ENCODE results near the gene DNAI1. TPM values are rescaled to one million over a fixed set of nuclear protein-coding genes. Genes with fewer than 3 reads are reported as not detected.

The DNAI1 gene
- polyA plus RNA-seq, 1 of the 3 experiments (the other 2 are of a cell fraction), result 0.46 TPM

DNA sequence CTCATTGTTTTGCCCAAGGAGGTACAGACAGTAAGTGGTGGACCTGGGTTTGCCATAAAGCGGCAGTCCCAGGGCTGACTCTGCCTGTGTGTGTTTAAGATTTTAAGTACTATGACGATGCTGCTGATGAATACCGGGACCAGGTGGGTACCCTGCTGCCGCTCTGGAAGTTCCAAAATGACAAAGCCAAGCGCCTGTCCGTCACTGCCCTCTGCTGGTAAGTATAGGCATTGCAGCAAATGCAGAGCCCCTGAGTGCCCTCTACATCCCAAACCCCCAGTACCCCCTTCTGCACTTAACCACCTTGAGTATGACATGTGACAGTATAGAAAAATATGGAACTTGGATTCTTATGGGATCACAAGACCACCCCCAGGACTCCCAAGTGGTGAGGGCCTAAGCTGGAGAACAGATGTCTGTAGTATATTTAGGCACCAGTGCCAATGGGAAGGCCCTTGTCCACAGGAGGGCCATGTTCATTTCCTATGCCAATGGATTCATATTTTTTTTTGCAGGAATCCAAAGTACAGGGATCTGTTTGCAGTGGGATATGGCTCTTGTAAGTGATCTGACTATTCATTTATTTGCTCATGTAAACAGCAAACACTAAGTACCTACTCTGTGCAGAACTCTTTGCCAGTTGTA lies 42.1 kb downstream of the DNAI1 start:
- H3K9me2 ChIP-seq, result no peaks in the 10 kb centered on the region
- H3K27me3 ChIP-seq (ENCODE audit: insufficient read depth), result no peaks in the 10 kb centered on the region
- TF ChIP-seq, protein P1, sequence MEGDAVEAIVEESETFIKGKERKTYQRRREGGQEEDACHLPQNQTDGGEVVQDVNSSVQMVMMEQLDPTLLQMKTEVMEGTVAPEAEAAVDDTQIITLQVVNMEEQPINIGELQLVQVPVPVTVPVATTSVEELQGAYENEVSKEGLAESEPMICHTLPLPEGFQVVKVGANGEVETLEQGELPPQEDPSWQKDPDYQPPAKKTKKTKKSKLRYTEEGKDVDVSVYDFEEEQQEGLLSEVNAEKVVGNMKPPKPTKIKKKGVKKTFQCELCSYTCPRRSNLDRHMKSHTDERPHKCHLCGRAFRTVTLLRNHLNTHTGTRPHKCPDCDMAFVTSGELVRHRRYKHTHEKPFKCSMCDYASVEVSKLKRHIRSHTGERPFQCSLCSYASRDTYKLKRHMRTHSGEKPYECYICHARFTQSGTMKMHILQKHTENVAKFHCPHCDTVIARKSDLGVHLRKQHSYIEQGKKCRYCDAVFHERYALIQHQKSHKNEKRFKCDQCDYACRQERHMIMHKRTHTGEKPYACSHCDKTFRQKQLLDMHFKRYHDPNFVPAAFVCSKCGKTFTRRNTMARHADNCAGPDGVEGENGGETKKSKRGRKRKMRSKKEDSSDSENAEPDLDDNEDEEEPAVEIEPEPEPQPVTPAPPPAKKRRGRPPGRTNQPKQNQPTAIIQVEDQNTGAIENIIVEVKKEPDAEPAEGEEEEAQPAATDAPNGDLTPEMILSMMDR (IDR thresholded peaks at IDR 0.05), result peak; percentile 97
- TF ChIP-seq FOXJ3 (CRISPR knock-in tag; IDR thresholded peaks at IDR 0.05) (no peak), TCF12 (IDR thresholded peaks at IDR 0.05) (no peak), RFX5 (IDR thresholded peaks at IDR 0.05; ENCODE audit: low read length) (no peak), GATA2 (CRISPR knock-in tag; IDR thresholded peaks at IDR 0.05) (no peak), RCOR1 (IDR thresholded peaks at IDR 0.05; ENCODE audit: low read length) (no peak), TAF1 (IDR thresholded peaks at IDR 0.05; ENCODE audit: borderline replicate concordance, low read depth, low read length) (no peak), YY1 (IDR thresholded peaks at IDR 0.05; ENCODE audit: low read depth) (no peak), RAD21 (IDR thresholded peaks at IDR 0.05; ENCODE audit: low read length) (peak; percentile 93), ELF1 (IDR thresholded peaks at IDR 0.05) (no peak), EP300 (IDR thresholded peaks at IDR 0.05; ENCODE audit: borderline replicate concordance in 1 of 2, low read depth in 1 of 2, low read length in 1 of 2) (no peak), RXRA (IDR thresholded peaks at IDR 0.05; ENCODE audit: borderline replicate concordance, low read depth) (no peak), SMC3 (IDR thresholded peaks at IDR 0.05; ENCODE audit: low read depth, low read length) (peak; percentile 98), GABPA (IDR thresholded peaks at IDR 0.05; ENCODE audit: low read depth) (no peak), NRF1 (IDR thresholded peaks at IDR 0.05; ENCODE audit: low read depth, low read length) (no peak)
- TF ChIP-seq, protein P2, sequence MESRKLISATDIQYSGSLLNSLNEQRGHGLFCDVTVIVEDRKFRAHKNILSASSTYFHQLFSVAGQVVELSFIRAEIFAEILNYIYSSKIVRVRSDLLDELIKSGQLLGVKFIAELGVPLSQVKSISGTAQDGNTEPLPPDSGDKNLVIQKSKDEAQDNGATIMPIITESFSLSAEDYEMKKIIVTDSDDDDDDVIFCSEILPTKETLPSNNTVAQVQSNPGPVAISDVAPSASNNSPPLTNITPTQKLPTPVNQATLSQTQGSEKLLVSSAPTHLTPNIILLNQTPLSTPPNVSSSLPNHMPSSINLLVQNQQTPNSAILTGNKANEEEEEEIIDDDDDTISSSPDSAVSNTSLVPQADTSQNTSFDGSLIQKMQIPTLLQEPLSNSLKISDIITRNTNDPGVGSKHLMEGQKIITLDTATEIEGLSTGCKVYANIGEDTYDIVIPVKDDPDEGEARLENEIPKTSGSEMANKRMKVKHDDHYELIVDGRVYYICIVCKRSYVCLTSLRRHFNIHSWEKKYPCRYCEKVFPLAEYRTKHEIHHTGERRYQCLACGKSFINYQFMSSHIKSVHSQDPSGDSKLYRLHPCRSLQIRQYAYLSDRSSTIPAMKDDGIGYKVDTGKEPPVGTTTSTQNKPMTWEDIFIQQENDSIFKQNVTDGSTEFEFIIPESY (IDR thresholded peaks at IDR 0.05; ENCODE audit: borderline replicate concordance, low read depth), result no peak
- DNase-seq, result peak; percentile 79
- no peaks in the 10 kb centered on the region for H3K9me3 ChIP-seq
- H3K4me1 ChIP-seq (ENCODE audit: control insufficient read depth in 1 of 2, insufficient read depth in 2 of 2, low read depth in 1 of 2, low read length in 1 of 2), result peaks cover 0 to 6% of the 10 kb centered on the region in 2 experiments; a peak in 1 of 4 replicates
- no peaks in the 10 kb centered on the region for H3K79me2 ChIP-seq (ENCODE audit: insufficient read depth)
- H3K4me3 ChIP-seq (ENCODE audit: low read depth in 2 of 2, low read length in 1 of 2), result no peak overlapping the region
- H2AFZ ChIP-seq (ENCODE audit: low read depth), result no peak overlapping the region
- no peaks in the 10 kb centered on the region for H4K20me1 ChIP-seq (ENCODE audit: insufficient read depth)
- no peak overlapping the region for H3K4me2 ChIP-seq
- no peaks in the 10 kb centered on the region for H3F3A ChIP-seq (replicated peaks; ENCODE audit: insufficient read depth)
- H3K36me3 ChIP-seq (replicated peaks in 1 of 2; ENCODE audit: control insufficient read depth in 1 of 2, insufficient read depth in 2 of 2, low read length in 1 of 2), result no peaks in the 10 kb centered on the region
- CTCF ChIA-PET, result interaction anchor here (0.6 to 9.5 kb wide), 61 partner anchors 10 to 1027 kb away, joined by 3 to 155 read pairs (median 5); partner anchors contain the start of genes CNTFR, ENHO and MYORG
- no peak overlapping the region for H3K27ac ChIP-seq (ENCODE audit: low read depth in 2 of 2, low read length in 1 of 2)
- no peak overlapping the region for H3K9ac ChIP-seq
- WGBS (ENCODE audit: low lambda C conversion rate), result 9% methylated on average over 6 of the region's 6 CpGs
- POLR2A ChIA-PET, result no interaction called here
